Measurements from ENCODE around the gene AADACL3. TPM values are rescaled to one million over a fixed set of nuclear protein-coding genes. Genes with fewer than 3 reads are reported as not detected.
A peak's percentile ranks its signal among the peaks of the same experiment; 100 is the strongest.
"Not testable (repeated sequence)": the region's sequence is repeated elsewhere in the genome, so short reads cannot be mapped to it uniquely, and the experiment has no call there.

Gene AADACL3
- total RNA-seq (2014; rRNA removed; shearing (Covaris generic)), result not detected in 2 replicates
- polyA plus RNA-seq (2016; fragmentation: Nextera tagmentation; extraction: Ambion mirVana), result not detected in 2 replicates

- in situ Hi-C loops (cut with MboI), result no loop called here
- Histone ChIP-seq H3K27me3 (replicated peaks; ENCODE audit: insufficient read depth) (no peaks in the 10 kb centered on the region), H2AFZ (no peak within 1 kb of the TSS), H3K79me2 (ENCODE audit: insufficient read depth) (no peaks in the 10 kb centered on the region), H3K27ac (no peak within 1 kb of the TSS), H3K9me2 (ENCODE audit: insufficient read depth) (no peaks in the 10 kb centered on the region), H3K9ac (no peak within 1 kb of the TSS), H3K4me2 (ENCODE audit: unreplicated experiment) (no peak within 1 kb of the TSS), H4K20me1 (ENCODE audit: insufficient read depth) (no peaks in the 10 kb centered on the region), H3K36me3 (ENCODE audit: low read depth) (no peaks in the 10 kb centered on the region), H3K9me3 (ENCODE audit: low read depth) (no peaks in the 10 kb centered on the region), H3K4me3 (no peak within 1 kb of the TSS), H3F3A (ENCODE audit: insufficient read depth) (no peaks in the 10 kb centered on the region), H3K4me1 (ENCODE audit: insufficient read depth) (peaks cover 15% of the 10 kb centered on the region)
- WGBS, 2 experiments (ENCODE audit: low coverage in 1 of 2, low lambda C conversion rate in 2 of 2, missing lambda C conversion rate in 2 of 2), result 61 to 68% methylated on average over 7 to 8 of the region's 8 CpGs
- DNase-seq, result no peak
- TF ChIP-seq EZH2 (IDR thresholded peaks at IDR 0.05; ENCODE audit: insufficient read depth, poor library complexity, severe bottlenecking) (no peak), EZH2phosphoT487 (IDR thresholded peaks at IDR 0.05; ENCODE audit: insufficient read depth, low read depth) (no peak)
These were observed at the start of gene AADACL3 for GRCh38 chr1:12715896-12716437. TSS of gene AADACL3 (plus strand) at chr1:12716110. CDS start at chr1:12716177, 67 bp downstream.

GRCh38 chr1:12666141-12666735, 49.7 kb upstream of the AADACL3 start:
- TF ChIP-seq EZH2 (IDR thresholded peaks at IDR 0.05; ENCODE audit: insufficient read depth, poor library complexity, severe bottlenecking) (no peak), EZH2phosphoT487 (IDR thresholded peaks at IDR 0.05; ENCODE audit: insufficient read depth, low read depth) (no peak)
- no peak overlapping the region for H3K27ac ChIP-seq
- H3K4me3 ChIP-seq, result no peak overlapping the region
- no peaks in the 10 kb centered on the region for H3K4me1 ChIP-seq (ENCODE audit: insufficient read depth)
- H2AFZ ChIP-seq, result no peak overlapping the region
- H3K4me2 ChIP-seq (ENCODE audit: unreplicated experiment), result no peak overlapping the region
- no peaks in the 10 kb centered on the region for H4K20me1 ChIP-seq (ENCODE audit: insufficient read depth)
- H3K27me3 ChIP-seq (replicated peaks; ENCODE audit: insufficient read depth), result no peaks in the 10 kb centered on the region
- no peaks in the 10 kb centered on the region for H3F3A ChIP-seq (ENCODE audit: insufficient read depth)
- H3K9ac ChIP-seq, result no peak overlapping the region
- no peak for DNase-seq
- H3K9me2 ChIP-seq (ENCODE audit: insufficient read depth), result no peaks in the 10 kb centered on the region
- H3K9me3 ChIP-seq (ENCODE audit: low read depth), result no peaks in the 10 kb centered on the region
- H3K36me3 ChIP-seq (ENCODE audit: low read depth), result no peaks in the 10 kb centered on the region
- no peaks in the 10 kb centered on the region for H3K79me2 ChIP-seq (ENCODE audit: insufficient read depth)
- in situ Hi-C loops (cut with MboI), result no loop called here
- 72 to 76% methylated on average over 15 of the region's 15 CpGs for WGBS, 2 experiments (ENCODE audit: low coverage in 1 of 2, low lambda C conversion rate in 2 of 2, missing lambda C conversion rate in 2 of 2)

GRCh38 chr1:12669529-12670068, 46.3 kb upstream of the AADACL3 start:
- H3K4me2 ChIP-seq (ENCODE audit: unreplicated experiment), result no peak overlapping the region
- 45 to 54% methylated on average over 3 of the region's 3 CpGs for WGBS, 2 experiments (ENCODE audit: low coverage in 1 of 2, low lambda C conversion rate in 2 of 2, missing lambda C conversion rate in 2 of 2)
- H3K9me2 ChIP-seq (ENCODE audit: insufficient read depth), result no peaks in the 10 kb centered on the region
- in situ Hi-C loops (cut with MboI), result no loop called here
- no peak overlapping the region for H3K9ac ChIP-seq
- no peaks in the 10 kb centered on the region for H3F3A ChIP-seq (ENCODE audit: insufficient read depth)
- H3K4me3 ChIP-seq, result no peak overlapping the region
- no peaks in the 10 kb centered on the region for H3K36me3 ChIP-seq (ENCODE audit: low read depth)
- no peaks in the 10 kb centered on the region for H4K20me1 ChIP-seq (ENCODE audit: insufficient read depth)
- no peaks in the 10 kb centered on the region for H3K9me3 ChIP-seq (ENCODE audit: low read depth)
- H3K27me3 ChIP-seq (replicated peaks; ENCODE audit: insufficient read depth), result no peaks in the 10 kb centered on the region; the same call in 1 of the 2 replicates
- H2AFZ ChIP-seq, result no peak overlapping the region
- no peaks in the 10 kb centered on the region for H3K79me2 ChIP-seq (ENCODE audit: insufficient read depth)
- no peak overlapping the region for H3K27ac ChIP-seq
- H3K4me1 ChIP-seq (ENCODE audit: insufficient read depth), result no peaks in the 10 kb centered on the region
- peak; percentile 16 for DNase-seq
- TF ChIP-seq EZH2 (IDR thresholded peaks at IDR 0.05; ENCODE audit: insufficient read depth, poor library complexity, severe bottlenecking), result no peak
- TF ChIP-seq EZH2phosphoT487 (IDR thresholded peaks at IDR 0.05; ENCODE audit: insufficient read depth, low read depth), result no peak

- no peaks in the 10 kb centered on the region for H3K4me1 ChIP-seq (ENCODE audit: insufficient read depth)
- TF ChIP-seq EZH2phosphoT487 (IDR thresholded peaks at IDR 0.05; ENCODE audit: insufficient read depth, low read depth) (no peak), EZH2 (IDR thresholded peaks at IDR 0.05; ENCODE audit: insufficient read depth, poor library complexity, severe bottlenecking) (no peak)
- no peaks in the 10 kb centered on the region for H3K9me2 ChIP-seq (ENCODE audit: insufficient read depth)
- no peak overlapping the region for H3K4me2 ChIP-seq (ENCODE audit: unreplicated experiment)
- H3K9ac ChIP-seq, result no peak overlapping the region
- no peak overlapping the region for H3K4me3 ChIP-seq
- H3K79me2 ChIP-seq (ENCODE audit: insufficient read depth), result no peaks in the 10 kb centered on the region
- H4K20me1 ChIP-seq (ENCODE audit: insufficient read depth), result no peaks in the 10 kb centered on the region
- no peaks in the 10 kb centered on the region for H3K9me3 ChIP-seq (ENCODE audit: low read depth)
- H2AFZ ChIP-seq, result no peak overlapping the region
- in situ Hi-C loops (cut with MboI), result no loop called here
- no peaks in the 10 kb centered on the region; the same call in 1 of the 2 replicates for H3K27me3 ChIP-seq (replicated peaks; ENCODE audit: insufficient read depth)
- H3K27ac ChIP-seq, result no peak overlapping the region
- H3K36me3 ChIP-seq (ENCODE audit: low read depth), result no peaks in the 10 kb centered on the region
- H3F3A ChIP-seq (ENCODE audit: insufficient read depth), result no peaks in the 10 kb centered on the region
- DNase-seq, result no peak
These were observed 41.6 kb upstream of the AADACL3 start for GRCh38 chr1:12674358-12674757.

GRCh38 chr1:12676122-12676521, 39.8 kb upstream of the AADACL3 start:
- DNase-seq; H3K4me3 ChIP-seq; H3K9ac ChIP-seq; H3K9me2 ChIP-seq (ENCODE audit: insufficient read depth); H3K9me3 ChIP-seq (ENCODE audit: low read depth); H3K27ac ChIP-seq; H4K20me1 ChIP-seq (ENCODE audit: insufficient read depth); H2AFZ ChIP-seq; H3K79me2 ChIP-seq (ENCODE audit: insufficient read depth); H3K4me1 ChIP-seq (ENCODE audit: insufficient read depth); in situ Hi-C loops (cut with MboI); H3K4me2 ChIP-seq (ENCODE audit: unreplicated experiment); H3K36me3 ChIP-seq (ENCODE audit: low read depth); H3F3A ChIP-seq (ENCODE audit: insufficient read depth); H3K27me3 ChIP-seq (replicated peaks; ENCODE audit: insufficient read depth): not testable (repeated sequence)
- WGBS, 2 experiments (ENCODE audit: low coverage in 1 of 2, low lambda C conversion rate in 2 of 2, missing lambda C conversion rate in 2 of 2), result 48 to 50% methylated on average over 4 of the region's 4 CpGs
